GM15510 (cell line): Measurements from ENCODE around the gene NUDT17.

Source experiments
- POLR2A ChIP-seq: IDR thresholded peaks from 3 replicates; pipeline ENCODE4 v1.6.1; 2011; ENCODE audit warnings: borderline replicate concordance; ENCODE audit not compliant: insufficient read length; ENCODE audit errors: extremely low read depth

NUDT17 gene

GRCh38 chr1:145885738-145886287, 40.4 kb downstream of the NUDT17 start, which contains the start of gene ANKRD35:
TSS of gene ANKRD35 (minus strand) at chr1:145885866. CDS start at chr1:145885758, 108 bp downstream.
- no peak for TF ChIP-seq POLR2A

- TF ChIP-seq POLR2A, result no peak
Observed at GRCh38 chr1:145886390-145886789, 41.0 kb downstream of the NUDT17 start.

GRCh38 chr1:145886816-145887215, 41.4 kb downstream of the NUDT17 start:
- TF ChIP-seq POLR2A, result no peak

- no peak for TF ChIP-seq POLR2A
Observed at GRCh38 chr1:145887631-145888030, 42.2 kb downstream of the NUDT17 start.

GRCh38 chr1:145889722-145890121, 44.3 kb downstream of the NUDT17 start:
- TF ChIP-seq POLR2A, result no peak

- TF ChIP-seq POLR2A, result no peak
Observed at GRCh38 chr1:145891143-145891542, 45.7 kb downstream of the NUDT17 start.

GRCh38 chr1:145891587-145892485, 46.4 kb downstream of the NUDT17 start:
- TF ChIP-seq POLR2A, result no peak

- no peak for TF ChIP-seq POLR2A
Observed at GRCh38 chr1:145892486-145893087, 47.2 kb downstream of the NUDT17 start.

- TF ChIP-seq POLR2A, result no peak
Observed at GRCh38 chr1:145893306-145894055, 48.1 kb downstream of the NUDT17 start.

- TF ChIP-seq POLR2A, result no peak
Observed at GRCh38 chr1:145895471-145895870, 50.0 kb downstream of the NUDT17 start.

GRCh38 chr1:145897969-145898368, 52.5 kb downstream of the NUDT17 start:
- no peak for TF ChIP-seq POLR2A
